GM18951 (cell line): ENCODE data around the gene HSPA8.
"Not testable (repeated sequence)": the region's sequence is repeated elsewhere in the genome, so short reads cannot be mapped to it uniquely, and the experiment has no call there.

Experiments used
- POLR2A ChIP-seq: IDR thresholded peaks from 4 replicates; pipeline ENCODE4 v1.6.1; 2011; ENCODE audit warnings: mild to moderate bottlenecking; ENCODE audit not compliant: insufficient read length, insufficient read depth; ENCODE audit errors: extremely low read depth
- in situ Hi-C: fragments of 300-500 bp; cut with MboI; formaldehyde crosslinking; loops from one replicate; pipeline ENCODE4 v1.12.0; 2022; ENCODE audit warnings: low sequenced_read_pairs, mixed read lengths, inconsistent platforms; ENCODE audit not compliant: unreplicated experiment

HSPA8 gene

DNA sequence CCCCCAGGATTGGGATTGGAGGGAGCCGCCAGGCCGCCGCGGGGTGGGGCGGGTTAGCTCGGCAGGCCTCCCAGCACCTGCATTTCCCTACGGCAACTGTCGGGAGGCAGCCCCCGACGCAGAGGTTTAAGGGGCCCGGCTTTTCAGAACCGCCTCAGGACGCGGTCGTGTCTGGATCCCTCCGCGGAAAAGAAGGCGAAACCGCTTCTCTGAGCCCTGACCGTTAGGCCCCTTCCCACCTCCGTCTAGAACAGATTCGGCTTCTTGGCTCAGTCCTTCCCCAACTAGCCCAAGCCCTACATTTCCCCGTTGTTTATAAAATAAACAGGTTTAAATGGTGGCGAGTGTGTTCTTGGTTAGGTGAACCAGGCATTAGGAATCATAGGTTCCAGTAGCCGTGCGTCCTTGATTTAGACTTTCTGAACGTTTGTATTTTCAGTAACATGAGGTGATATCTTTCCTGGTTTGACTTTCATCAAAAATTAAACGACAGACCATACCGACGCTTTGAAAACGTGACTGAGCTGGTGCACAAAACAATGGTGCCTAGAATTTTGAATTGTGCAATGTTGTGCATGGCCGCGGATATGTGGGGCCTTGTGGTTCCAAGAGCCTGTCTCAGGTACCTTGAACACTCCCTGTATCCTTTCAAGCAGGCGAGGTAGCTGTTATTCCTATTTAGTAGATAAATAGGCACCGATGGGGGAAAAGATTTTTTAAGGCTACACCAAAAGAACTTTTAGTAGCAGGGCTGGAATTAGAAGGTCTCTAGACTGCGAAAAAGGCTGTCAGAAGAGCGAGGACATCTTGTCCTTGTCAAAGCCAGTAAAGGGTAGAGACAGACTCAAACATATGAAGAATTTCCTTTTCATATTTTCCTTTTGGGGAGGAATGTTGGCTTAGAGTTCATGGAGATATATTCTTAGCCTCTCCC is 1.2 kb upstream of the HSPA8 start:
- in situ Hi-C loops = no loop called here
- TF ChIP-seq POLR2A = peak; percentile 42

GRCh38 chr11:123062158-123062891 is 389 bp upstream of the HSPA8 start:
- in situ Hi-C loops = no loop called here
- TF ChIP-seq POLR2A = no peak

- peak; percentile 31 for TF ChIP-seq POLR2A
- in situ Hi-C loops = no loop called here
Measured at GRCh38 chr11:123060277-123061000, 1.5 kb downstream of the HSPA8 start.

DNA sequence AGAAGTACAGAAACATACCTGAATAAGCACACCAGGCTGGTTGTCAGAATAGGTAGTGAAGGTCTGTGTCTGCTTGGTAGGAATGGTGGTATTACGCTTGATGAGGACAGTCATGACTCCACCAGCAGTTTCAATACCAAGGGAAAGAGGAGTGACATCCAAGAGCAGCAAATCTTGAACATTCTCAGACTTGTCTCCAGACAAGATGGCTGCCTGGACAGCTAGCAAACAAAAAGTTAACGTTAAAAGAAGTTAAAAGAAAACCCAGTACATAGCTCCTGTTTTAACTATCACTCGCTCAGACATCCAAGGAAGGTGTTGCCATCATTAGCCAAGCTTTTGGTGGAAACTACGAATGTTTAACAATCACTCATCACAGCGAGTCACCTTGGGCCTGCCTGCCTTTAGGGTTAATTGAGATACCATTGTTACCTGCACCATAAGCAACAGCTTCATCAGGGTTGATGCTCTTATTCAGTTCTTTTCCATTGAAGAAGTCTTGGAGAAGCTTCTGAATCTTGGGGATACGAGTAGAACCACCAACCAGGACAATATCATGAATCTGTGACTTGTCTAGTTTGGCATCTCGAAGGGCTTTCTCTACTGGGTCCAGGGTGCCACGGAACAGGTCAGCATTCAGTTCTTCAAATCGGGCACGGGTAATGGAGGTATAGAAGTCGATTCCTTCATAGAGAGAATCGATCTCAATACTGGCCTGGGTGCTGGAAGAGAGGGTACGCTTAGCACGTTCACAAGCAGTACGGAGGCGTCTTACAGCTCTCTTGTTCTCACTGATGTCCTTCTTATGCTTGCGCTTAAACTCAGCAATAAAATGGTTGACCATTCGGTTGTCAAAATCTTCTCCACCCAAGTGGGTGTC is 2.7 kb downstream of the HSPA8 start:
- TF ChIP-seq POLR2A = peak; percentile 34
- in situ Hi-C loops = not testable (repeated sequence)

DNA sequence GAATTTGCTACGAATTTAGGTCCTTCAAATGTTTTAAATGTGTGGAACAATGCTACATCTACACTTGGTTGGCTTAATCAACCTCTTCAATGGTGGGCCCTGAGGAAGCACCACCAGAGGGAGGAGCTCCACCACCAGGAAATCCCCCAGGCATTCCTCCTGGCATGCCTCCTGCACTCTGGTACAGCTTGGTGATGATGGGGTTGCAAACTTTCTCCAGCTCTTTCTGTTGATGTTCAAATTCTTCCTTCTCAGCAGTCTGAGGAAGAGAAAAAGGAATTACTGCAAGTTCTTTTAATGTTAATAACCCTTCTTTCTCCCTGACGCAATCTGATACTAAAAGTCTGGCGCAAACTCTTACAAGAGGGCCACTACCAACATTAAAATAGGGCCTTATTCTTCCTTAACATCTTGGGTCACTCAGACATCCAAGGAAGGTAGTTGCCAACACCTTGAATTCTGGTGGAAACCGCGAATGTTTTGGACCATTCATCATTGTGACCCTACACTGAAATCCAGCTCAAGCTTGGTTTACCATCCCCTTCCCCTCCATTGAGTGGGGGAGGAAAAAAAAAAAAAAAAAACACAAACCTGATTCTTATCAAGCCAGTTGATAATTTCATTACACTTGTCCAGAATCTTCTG is 4.2 kb downstream of the HSPA8 start:
- no peak for TF ChIP-seq POLR2A

GRCh38 chr11:123056835-123057491 is 5.0 kb downstream of the HSPA8 start:
- TF ChIP-seq POLR2A = peak; percentile 15
- in situ Hi-C loops = no loop called here

More for the DNA sequence above, 4.2 kb downstream of the HSPA8 start:
- in situ Hi-C loops = no loop called here

GRCh38 chr11:123055191-123055901 is 6.6 kb downstream of the HSPA8 start:
- in situ Hi-C loops = no loop called here
- peak; percentile 40 for TF ChIP-seq POLR2A

DNA sequence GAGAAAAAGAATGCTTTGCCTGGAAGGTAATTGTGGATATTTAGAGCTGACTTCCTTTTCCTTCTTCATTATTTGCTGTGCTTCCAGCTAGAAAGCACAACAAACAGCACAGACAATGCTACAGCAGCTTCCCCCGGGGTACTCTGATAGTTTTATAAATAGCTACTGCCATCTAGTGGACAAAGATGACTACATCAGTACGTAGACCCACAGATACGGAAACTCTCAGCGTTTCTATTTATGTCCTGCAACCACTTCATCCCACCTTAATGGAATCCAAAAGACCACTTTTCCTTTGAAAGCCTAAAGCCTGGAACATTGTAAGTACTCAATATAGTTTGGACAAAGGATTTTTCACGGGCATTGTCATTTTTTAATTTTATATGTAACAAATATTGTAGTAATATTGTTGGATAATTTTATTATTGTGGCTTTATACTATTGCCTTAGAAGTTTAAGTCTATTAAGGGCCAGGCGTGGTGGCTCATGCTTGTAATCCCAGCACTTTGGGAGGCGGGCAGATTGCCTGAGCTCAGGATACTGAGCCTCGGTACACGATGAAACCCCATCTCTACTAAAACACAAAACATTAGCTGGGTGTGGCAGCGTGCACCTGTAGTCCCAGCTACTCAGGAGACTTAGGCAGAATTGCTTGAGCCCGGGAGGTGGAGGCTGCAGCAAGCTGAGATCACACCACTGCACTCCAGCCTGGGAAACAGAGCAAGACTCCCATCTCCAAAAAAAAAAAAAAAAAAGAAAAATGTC is 7.5 kb downstream of the HSPA8 start:
- in situ Hi-C loops = no loop called here
- TF ChIP-seq POLR2A = peak; percentile 35

- in situ Hi-C loops = no loop called here
- no peak for TF ChIP-seq POLR2A
Measured at GRCh38 chr11:123052901-123053721, 8.8 kb downstream of the HSPA8 start.
